Epithelial cell of prostate (primary cell): ENCODE results near the gene MS4A4E.
"Not testable (repeated sequence)": the region's sequence is repeated elsewhere in the genome, so short reads cannot be mapped to it uniquely, and the experiment has no call there.

Source experiments
- DNase-seq: peaks from one replicate; pipeline ENCODE4 v3.0.0-alpha.2; 2011; ENCODE audit warnings: low read depth, low spot score
- H3K27ac ChIP-seq: fragments of 450-650 bp; 2 replicates; pipeline ENCODE4 v1.5.1; 2017; ENCODE audit warnings: mild to moderate bottlenecking

Gene MS4A4E

GRCh38 chr11:60182541-60183330 is 60.2 kb downstream of the MS4A4E start, which contains the start of gene MS4A6A:
TSS of gene MS4A6A (minus strand) at chr11:60183083. CDS start at chr11:60181727, 1,356 bp downstream.
- H3K27ac ChIP-seq: no peak within 1 kb of the TSS
- DNase-seq: no peak

GRCh38 chr11:60175860-60176275 is 67.1 kb downstream of the MS4A4E start:
- H3K27ac ChIP-seq: no peak overlapping the region
- no peak for DNase-seq

GRCh38 chr11:60172011-60172410 is 70.9 kb downstream of the MS4A4E start:
- DNase-seq: no peak
- no peak overlapping the region for H3K27ac ChIP-seq

GRCh38 chr11:60170566-60170965 is 72.4 kb downstream of the MS4A4E start:
- DNase-seq: no peak
- no peak overlapping the region for H3K27ac ChIP-seq

DNA sequence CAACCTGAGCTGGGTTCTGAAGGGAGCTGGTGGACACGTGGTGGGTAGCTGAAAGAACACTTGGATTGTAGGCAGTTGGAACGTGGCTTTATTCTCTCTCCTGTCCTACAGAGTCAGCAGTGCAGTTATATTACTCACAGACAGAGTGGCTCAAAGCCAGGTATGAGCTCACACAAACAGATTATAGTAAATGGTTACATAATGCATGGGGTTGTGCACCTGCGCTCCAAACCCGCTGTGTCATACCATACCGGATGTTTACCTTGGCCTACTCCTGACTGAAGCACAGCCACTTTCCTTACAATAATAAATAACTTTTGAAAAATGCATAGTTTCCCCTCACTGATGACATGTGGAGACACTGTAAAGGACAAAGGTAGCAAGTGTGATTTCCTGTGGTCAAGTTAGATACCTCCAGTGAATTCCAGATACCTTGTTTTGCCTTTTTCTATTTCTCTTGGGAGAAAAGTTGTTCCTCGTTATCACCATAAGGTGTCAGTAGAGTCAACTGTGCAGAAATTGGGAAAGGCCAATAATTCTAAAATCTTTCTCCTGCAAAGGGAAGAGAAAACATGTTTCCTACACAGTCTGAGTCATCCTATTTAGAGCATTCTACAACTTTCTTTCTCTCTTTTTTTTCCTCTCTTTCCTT is 73.5 kb downstream of the MS4A4E start:
- peak overlapping the region; percentile 75 for H3K27ac ChIP-seq
- DNase-seq: peak; percentile 95

DNA sequence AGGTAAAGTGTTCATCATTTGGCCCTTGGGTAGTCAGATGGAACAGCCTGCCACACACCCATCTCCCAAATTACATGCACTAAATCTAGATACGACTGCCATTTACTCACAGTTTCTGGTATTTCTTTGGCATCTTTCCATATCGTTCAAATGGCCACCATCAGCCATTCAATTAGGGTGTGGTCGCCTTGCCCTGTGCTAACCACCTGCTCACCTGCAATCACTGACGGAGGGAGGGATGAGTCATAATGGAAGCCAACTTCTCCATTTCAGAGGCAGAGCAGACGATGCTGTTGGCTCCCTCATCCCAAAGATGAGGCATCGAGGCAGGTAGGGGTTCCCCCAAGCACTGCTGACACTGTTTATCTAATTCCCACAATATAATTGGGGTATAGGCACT is 74.6 kb downstream of the MS4A4E start:
- DNase-seq: no peak
- H3K27ac ChIP-seq: no peak overlapping the region

- no peak for DNase-seq
- H3K27ac ChIP-seq: no peak overlapping the region
Measured at GRCh38 chr11:60165951-60166350, 77.0 kb downstream of the MS4A4E start.

- no peak for DNase-seq
- no peak overlapping the region for H3K27ac ChIP-seq
Measured at GRCh38 chr11:60165538-60165937, 77.4 kb downstream of the MS4A4E start.

- H3K27ac ChIP-seq: no peak overlapping the region
- DNase-seq: no peak
Measured at GRCh38 chr11:60164550-60165075, 78.3 kb downstream of the MS4A4E start.

DNA sequence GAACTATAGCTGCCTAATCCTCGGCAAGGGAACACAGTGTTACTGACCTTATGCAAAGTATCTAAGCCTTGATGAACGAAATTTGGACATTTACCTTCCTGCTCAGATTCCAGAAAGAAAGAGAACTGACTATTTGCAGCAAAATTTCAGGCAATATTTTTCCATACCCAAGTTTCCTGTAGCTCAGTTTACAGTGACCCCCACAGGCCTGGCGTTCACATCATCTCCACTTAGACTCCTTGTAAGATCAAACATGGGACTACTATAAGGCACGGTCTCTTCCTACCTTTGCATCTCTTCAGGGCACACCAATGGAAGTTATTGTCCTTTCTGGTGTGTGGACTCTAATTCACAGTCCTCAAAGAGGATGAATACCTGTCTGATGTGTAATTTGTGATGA is 81.2 kb downstream of the MS4A4E start:
- no peak overlapping the region for H3K27ac ChIP-seq
- no peak for DNase-seq

DNA sequence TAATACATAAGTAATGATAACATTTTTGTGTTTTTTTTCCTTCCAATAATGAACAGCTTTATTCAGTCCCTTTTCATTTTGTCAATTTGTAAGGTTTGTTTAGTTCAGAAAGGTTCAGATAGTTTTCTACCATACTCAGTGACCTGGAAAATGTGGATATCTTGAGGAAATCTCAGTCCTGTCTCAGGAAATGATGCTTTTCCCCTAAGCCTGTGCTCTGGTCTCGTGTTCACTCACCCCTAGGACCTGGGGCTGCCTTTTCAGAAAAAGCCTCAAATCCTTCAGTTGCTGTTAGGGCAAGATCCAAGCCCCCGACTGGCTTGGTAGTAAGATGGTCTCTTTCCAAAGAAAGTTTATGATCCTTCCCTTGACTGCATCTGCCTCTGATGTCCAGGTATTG is 81.8 kb downstream of the MS4A4E start:
- no peak for DNase-seq
- H3K27ac ChIP-seq: no peak overlapping the region

DNA sequence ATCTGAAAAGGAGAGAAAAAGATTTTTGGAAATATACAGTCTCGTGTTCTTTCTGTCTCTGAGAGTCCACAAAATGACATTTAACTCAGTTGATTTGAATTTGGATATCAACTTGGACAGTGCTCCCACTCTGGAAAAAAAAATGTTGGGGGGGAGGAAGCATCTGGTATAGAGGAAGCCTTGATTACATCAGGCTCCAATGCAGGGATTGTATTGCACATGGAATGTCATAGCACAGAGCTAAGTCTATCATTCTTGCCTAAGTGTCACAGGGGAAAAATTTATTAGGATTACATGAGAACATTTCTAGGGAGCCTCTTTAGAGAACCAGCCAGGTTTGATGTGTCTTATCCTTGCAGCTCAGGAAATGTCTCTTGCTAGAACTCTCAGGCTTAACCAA is 83.1 kb downstream of the MS4A4E start:
- H3K27ac ChIP-seq: no peak overlapping the region
- DNase-seq: no peak

DNA sequence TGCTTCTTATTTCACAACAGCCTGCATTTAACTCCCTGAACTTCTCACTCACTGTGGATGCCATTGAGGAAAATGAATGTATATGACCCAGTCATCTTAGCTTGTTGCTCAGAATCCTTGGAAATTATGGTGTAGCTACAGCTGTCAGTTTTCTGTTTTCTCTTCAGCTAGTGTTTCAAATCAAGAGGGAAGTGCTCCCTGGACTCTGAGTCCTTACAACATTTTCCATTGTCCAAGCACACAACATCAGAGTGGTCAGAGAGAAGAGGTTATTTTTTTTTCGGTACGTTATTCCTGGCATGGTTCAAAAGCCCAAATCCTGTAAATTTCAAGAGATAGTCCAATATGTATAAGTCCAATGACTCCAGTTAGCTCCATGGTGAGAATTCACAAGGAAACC is 83.7 kb downstream of the MS4A4E start:
- no peak overlapping the region for H3K27ac ChIP-seq
- no peak for DNase-seq

DNA sequence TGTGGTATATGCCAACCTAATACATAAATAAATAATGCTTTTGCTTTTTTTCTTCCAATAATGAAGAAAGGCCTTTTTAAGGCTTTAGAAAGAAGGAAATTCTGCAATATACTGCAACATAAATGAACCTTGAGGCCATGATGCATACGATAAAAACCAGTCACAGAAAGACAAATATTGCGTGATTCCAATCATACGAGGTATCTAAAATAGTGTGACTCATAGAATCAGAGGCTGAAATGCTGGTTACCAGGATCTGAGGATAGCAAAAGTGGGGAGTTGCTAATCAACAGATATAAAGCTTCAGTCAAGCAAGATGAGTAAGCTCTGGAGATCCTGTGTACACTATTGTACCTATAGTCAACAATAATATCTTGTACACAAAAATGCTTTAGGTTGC is 84.3 kb downstream of the MS4A4E start:
- no peak for DNase-seq
- H3K27ac ChIP-seq: no peak overlapping the region

- no peak overlapping the region for H3K27ac ChIP-seq
- no peak for DNase-seq
Measured at GRCh38 chr11:60155931-60156330, 87.0 kb downstream of the MS4A4E start.

GRCh38 chr11:60152727-60153126 is 90.2 kb downstream of the MS4A4E start:
- DNase-seq, H3K27ac ChIP-seq: not testable (repeated sequence)

DNA sequence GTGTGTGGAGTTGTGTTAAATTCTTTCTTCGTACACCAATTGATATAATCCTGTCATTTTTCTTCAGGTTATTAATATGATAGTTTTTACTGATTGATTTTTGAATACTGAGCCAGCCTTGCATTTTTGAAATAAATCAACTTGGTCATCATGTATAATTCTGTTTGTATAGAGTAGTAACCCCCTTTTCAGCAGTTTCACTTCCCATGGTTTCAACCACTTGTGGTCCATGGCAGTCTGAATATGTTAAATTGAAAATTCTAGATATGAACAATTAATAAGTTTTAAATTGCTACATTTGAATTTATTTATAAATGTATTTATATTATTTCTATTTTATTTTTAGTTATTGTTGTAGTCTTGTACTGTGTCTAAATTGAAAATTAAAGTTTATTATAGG is 92.7 kb downstream of the MS4A4E start:
- no peak for DNase-seq

More for the DNA sequence above, 92.7 kb downstream of the MS4A4E start:
- H3K27ac ChIP-seq: no peak overlapping the region
